ENCODE measurements around the gene DOCK9.

DOCK9 gene

DNA sequence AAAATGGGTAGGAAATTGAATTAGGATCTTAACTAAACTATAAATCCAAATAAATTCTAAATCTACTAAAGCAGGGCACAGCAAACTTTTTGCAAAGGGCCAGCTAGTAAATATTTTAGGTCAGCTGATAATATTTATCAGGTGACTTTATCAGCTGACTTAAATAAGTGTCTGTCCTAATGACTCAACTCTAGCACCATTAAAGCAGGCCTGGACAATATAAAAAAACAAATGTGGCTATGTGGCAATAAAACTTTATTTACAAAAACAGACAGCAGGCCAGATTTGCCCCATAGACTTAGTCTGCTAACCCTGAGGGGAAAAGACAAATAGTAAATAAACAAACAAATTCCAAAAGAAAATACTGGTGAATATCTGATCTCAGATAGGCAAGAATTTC is 27.7 kb upstream of the DOCK9 start:
- Histone ChIP-seq H3K27ac (no peak overlapping the region), H3K4me3 (IDR thresholded peaks at IDR 0.05; ENCODE audit: insufficient read depth, low read depth, low read length) (no peak overlapping the region), H3K9ac (no peak overlapping the region), H4K20me1 (ENCODE audit: insufficient read depth) (no peaks in the 10 kb centered on the region), H2AFZ (ENCODE audit: low read depth) (no peak overlapping the region), H3K4me1 (ENCODE audit: low read depth, poor library complexity, severe bottlenecking) (no peaks in the 10 kb centered on the region), H3K36me3 (ENCODE audit: insufficient read depth) (no peaks in the 10 kb centered on the region), H3K4me2 (no peak overlapping the region), H3K27me3 (ENCODE audit: insufficient read depth, low read depth) (no peaks in the 10 kb centered on the region), H3K79me2 (ENCODE audit: insufficient read depth, low read depth) (no peaks in the 10 kb centered on the region)
- no peak for TF ChIP-seq CTCF (conservative IDR thresholded peaks at IDR 0.05; ENCODE audit: low read depth, low read length)

DNA sequence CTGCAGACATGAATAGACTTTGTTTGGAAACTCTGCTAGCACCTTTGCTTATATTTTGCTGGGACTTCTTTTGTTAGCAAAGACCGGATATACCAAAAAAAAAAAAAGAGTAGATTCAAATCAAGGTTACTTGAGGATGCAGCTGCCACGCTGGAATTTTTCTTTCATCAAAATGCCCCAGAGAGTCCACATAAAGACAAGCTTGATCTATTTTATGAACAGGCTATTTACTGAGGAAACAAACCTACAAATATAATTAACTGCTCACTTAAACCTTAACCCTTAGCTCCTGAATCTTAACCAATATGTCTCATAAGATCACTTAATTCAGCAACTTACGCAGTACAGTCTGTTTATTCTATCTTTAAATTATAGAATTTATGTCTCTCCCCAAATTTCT is 27.1 kb upstream of the DOCK9 start:
- H3K36me3 ChIP-seq (ENCODE audit: insufficient read depth): no peaks in the 10 kb centered on the region
- no peak overlapping the region for H3K27ac ChIP-seq
- H3K9ac ChIP-seq: no peak overlapping the region
- no peak overlapping the region for H3K4me3 ChIP-seq (IDR thresholded peaks at IDR 0.05; ENCODE audit: insufficient read depth, low read depth, low read length)
- no peaks in the 10 kb centered on the region for H4K20me1 ChIP-seq (ENCODE audit: insufficient read depth)
- no peaks in the 10 kb centered on the region for H3K79me2 ChIP-seq (ENCODE audit: insufficient read depth, low read depth)
- H2AFZ ChIP-seq (ENCODE audit: low read depth): no peak overlapping the region
- H3K27me3 ChIP-seq (ENCODE audit: insufficient read depth, low read depth): no peaks in the 10 kb centered on the region
- no peak for TF ChIP-seq CTCF (conservative IDR thresholded peaks at IDR 0.05; ENCODE audit: low read depth, low read length)
- H3K4me2 ChIP-seq: no peak overlapping the region
- no peaks in the 10 kb centered on the region for H3K4me1 ChIP-seq (ENCODE audit: low read depth, poor library complexity, severe bottlenecking)

- Histone ChIP-seq H3K27ac (no peak overlapping the region), H3K4me1 (ENCODE audit: low read depth, poor library complexity, severe bottlenecking) (no peaks in the 10 kb centered on the region), H3K79me2 (ENCODE audit: insufficient read depth, low read depth) (no peaks in the 10 kb centered on the region), H4K20me1 (ENCODE audit: insufficient read depth) (no peaks in the 10 kb centered on the region), H2AFZ (ENCODE audit: low read depth) (no peak overlapping the region), H3K36me3 (ENCODE audit: insufficient read depth) (no peaks in the 10 kb centered on the region), H3K9ac (no peak overlapping the region), H3K4me3 (IDR thresholded peaks at IDR 0.05; ENCODE audit: insufficient read depth, low read depth, low read length) (no peak overlapping the region), H3K4me2 (no peak overlapping the region), H3K27me3 (ENCODE audit: insufficient read depth, low read depth) (no peaks in the 10 kb centered on the region)
- TF ChIP-seq CTCF (conservative IDR thresholded peaks at IDR 0.05; ENCODE audit: low read depth, low read length): no peak
These were observed 26.1 kb upstream of the DOCK9 start for GRCh38 chr13:99003851-99004471.

DNA sequence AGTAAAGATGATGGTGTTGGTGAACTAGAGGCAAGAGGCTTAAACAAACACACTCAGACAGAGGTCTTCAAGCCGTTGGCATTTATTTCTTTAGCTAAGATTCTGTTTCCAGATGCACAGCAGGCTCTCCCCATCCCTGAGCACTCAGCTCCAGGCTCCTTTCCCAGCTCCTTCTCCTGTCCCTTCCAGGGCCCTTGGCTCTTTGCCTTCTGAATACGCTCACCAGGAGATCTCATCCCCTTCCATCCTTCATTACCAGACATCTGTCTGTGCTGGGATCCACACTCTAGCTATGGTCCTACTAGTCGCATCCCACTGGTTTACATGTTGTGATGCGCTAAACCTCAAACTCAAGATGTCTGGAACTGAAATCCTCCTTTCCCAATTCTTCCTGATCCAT is 25.3 kb upstream of the DOCK9 start:
- H3K4me3 ChIP-seq (IDR thresholded peaks at IDR 0.05; ENCODE audit: insufficient read depth, low read depth, low read length): no peak overlapping the region
- H3K27ac ChIP-seq: no peak overlapping the region
- no peaks in the 10 kb centered on the region for H4K20me1 ChIP-seq (ENCODE audit: insufficient read depth)
- no peaks in the 10 kb centered on the region for H3K36me3 ChIP-seq (ENCODE audit: insufficient read depth)
- no peaks in the 10 kb centered on the region for H3K79me2 ChIP-seq (ENCODE audit: insufficient read depth, low read depth)
- no peak for TF ChIP-seq CTCF (conservative IDR thresholded peaks at IDR 0.05; ENCODE audit: low read depth, low read length)
- no peak overlapping the region for H2AFZ ChIP-seq (ENCODE audit: low read depth)
- no peak overlapping the region for H3K9ac ChIP-seq
- H3K4me1 ChIP-seq (ENCODE audit: low read depth, poor library complexity, severe bottlenecking): no peaks in the 10 kb centered on the region
- no peaks in the 10 kb centered on the region for H3K27me3 ChIP-seq (ENCODE audit: insufficient read depth, low read depth)
- no peak overlapping the region for H3K4me2 ChIP-seq
